NCI-H1694 (cell line): ENCODE results near the gene CUEDC2.
"Not testable (repeated sequence)": the region's sequence is repeated elsewhere in the genome, so short reads cannot be mapped to it uniquely, and the experiment has no call there.

Experiments used
- DNase-seq: peaks from one replicate; lab custom pipeline; 2025; lab: John Stamatoyannopoulos, UW

Gene CUEDC2

DNA sequence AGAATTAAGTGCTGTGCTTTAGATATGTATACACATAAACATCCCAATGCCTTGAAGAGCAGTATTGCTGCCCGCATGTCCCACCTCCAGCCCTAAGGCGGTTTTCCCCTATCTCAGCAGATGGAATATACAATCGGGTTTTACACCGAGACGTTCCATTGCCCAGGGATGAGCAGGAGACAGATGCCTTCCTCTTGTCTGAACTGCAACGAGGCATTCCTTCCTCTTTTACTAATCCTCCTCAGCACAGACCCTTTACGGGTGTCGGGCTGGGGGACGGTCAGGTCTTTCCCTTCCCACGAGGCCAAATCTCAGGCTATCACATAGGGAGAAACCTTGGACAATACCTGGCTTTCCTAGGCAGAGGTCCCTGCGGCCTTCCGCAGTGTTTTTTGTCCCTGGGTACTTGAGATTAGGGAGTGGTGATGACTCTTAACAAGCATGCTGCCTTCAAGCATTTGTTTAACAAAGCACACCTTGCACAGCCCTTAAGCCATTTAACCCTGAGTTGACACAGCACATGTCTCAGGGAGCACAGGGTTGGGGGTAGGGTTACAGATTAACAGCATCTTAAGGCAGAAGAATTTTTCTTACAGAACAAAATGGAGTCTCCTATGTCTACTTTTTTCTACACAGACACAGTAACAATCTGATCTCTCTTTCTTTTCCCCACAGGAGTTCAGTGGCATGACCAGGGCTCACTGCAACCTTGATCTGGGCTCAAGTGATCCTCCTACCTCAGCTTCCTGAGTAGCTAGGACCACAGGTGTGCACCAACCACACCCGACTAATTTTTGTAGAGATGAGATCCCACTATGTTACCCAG, 22.5 kb upstream of the CUEDC2 start:
- not testable (repeated sequence) for DNase-seq

DNA sequence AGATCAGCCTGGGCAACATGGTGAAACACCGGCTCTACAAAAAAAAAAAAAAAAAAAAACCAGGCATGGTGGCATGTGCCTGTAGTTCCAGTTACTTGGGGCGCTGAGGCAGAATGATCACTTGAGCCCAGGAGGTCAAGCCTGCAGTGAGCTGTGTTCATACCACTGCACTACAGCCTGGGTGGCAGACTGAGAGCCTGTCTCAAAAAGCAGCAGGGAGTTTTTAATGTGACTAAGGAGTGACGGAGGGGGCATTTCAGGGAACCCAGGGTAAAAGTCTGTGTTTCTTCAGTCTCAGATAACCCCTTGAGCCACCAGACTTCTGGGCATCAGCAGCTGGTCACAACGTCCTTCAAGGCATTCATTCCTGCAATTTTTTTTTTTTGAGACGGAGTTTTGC, 21.1 kb upstream of the CUEDC2 start:
- DNase-seq: no peak

DNA sequence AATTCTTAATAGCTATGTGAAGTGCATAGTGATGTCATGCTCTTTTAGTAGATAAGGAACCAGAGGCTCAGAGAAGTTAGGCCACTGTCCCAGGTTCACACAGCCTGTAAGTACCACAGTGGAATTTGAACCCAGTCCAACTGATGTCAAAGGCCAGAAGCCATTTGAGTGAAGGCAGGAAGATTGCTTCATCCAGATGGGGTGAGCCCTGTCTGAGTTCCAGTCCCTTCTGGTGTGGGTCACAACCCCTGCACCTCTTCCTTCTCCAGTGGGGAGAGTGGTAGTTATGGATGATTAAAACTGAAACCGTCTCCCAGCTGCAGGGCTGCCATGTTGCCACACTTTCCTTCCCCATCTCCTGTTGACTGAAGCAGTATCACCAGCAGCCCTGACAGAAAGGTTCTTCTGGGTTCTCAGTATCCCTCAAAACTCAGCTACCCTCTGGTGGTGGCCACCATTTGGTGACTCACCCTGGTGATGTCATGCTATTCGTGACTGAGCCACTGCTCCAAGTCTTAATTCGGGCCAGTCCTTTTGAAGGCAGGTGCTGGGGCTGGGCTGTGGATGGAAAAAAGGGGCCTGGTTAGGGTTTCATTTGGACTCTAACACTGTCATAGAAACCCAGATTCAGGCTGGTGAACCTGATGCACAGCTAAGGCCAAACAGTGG, 20.4 kb upstream of the CUEDC2 start:
- DNase-seq: no peak

DNA sequence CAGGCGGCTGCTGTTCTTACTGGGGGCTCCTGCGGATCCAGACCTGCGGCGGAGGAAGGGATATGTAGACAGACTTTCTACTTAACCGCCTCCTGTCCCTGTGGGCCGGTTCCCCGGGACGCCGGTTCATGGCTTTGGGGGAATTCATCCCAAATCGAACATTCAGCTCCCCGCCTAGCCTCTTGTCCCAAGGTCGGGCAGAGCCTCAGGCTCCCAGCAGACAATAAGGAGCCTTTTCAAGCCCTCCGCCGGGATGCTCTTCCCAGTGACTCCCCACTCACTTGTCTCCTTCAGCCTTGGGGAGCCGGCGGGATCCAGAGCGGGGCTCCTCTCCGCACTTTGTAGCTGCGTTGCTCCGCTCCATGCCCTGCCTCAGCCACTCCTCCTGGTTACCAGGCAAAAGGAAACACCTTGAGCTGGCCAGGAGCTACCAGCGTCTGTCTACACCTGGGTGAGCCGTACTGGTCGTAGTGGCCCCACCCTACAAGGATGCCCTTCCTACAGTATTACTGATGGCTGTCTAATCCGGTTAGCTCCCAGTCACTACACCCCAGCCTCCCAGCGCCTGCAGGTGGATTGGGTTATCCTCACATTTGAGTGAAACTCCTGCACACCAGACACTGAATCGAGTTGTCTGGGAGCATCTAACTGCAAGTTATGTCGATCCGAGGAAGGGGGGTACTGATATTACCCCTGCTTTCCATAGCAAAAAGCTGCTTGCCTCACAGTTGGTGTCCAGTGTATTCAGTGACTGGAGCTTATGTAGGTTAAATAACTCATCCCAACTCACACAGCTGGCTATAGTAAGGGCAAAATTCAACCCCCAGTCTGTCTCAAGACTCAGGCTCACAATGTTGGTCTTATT, 19.0 kb upstream of the CUEDC2 start, which contains the start of gene C10orf95:
C10orf95 (minus strand) TSS at position 439 of the 865 bp plus-strand sequence. CDS start 450 bp downstream, outside the sequence.
- DNase-seq: no peak

DNA sequence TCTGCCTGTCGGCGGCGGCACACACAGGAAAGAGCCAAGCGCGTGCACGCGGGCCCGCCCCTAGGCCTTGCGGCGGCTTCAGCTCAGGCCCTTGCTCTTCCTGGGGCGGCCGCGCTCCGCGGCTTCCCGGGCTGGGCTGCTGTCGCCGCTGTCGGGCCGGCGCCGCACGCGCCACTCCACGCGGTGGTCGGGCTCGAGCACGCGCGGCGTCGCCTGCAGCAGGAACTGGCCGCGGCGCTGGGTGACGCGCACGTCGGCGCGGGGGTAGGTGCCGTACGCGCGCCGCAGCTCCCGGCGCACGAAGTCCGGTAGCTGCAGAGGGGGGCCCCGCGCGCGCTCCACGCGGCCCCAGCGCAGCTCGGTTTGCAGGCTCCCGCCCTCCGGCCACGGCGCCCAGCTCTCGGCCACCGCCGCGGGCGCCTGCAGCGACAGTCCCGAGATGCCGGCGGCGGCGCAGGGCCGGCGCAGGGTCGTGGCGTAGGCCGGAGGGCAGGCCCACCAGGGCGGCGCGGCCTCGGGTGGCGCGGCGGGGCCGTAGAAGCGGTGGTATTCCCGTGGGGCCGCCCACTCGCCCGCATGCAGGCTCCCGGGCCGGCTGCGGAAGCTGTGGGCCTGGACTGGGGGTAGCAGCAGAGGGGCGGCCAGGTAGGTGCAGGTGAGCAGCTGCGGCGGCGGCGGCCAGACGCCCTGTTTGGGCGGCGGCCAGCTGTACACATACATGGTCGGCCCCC, 18.2 kb upstream of the CUEDC2 start:
- DNase-seq: no peak

DNA sequence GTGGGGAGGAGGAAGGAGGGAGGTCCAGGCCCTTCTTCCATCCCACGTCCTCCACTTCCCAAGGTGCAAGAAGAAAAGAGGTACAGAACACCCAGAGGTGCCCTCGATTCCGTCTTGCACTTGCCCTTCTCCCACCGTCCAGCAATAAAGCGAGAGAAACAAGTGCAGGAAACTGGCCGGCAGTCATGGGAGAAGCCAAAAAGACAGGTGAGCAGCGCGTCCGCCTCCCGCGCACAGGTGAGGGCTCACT, 17.7 kb upstream of the CUEDC2 start:
- DNase-seq: no peak

DNA sequence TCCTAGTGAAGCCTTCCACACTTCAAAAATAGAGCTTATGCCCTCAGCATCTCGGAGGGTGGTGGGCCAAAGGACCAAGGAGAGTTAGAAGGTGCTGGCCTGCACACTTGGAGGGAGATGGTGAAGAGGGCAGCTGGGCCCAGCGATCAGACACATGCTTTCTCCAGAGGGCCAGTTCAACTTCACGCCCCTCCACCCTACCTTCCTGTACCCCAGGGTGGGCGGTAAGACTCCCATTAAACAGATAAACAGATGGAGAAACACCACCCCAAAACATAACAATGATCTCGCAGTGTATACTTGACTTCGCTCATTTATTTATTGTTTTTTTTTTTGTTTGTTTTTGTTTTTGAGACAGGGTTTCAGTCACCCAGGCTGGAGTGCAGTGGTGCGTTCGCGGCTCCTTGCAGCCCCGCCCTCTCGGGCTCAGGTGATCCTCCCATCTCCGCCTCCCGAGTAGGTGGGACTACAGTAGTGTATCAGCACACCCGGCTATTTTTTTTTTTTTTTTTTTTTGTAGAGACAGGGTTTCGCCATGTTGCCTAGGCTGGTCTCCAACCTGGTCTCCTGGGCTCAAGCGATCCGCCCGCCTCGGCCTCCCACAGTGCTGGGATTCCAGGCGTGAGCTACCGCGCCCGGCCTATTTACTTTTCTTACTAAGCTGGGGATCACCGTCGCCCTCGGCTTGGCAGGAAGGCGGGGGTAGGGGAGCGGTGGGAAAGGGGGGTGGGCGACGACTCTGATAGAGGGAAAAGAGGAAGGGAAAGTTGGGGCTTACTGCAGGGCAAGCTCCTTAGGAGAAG, 17.1 kb upstream of the CUEDC2 start:
- DNase-seq: peak; percentile 74

DNA sequence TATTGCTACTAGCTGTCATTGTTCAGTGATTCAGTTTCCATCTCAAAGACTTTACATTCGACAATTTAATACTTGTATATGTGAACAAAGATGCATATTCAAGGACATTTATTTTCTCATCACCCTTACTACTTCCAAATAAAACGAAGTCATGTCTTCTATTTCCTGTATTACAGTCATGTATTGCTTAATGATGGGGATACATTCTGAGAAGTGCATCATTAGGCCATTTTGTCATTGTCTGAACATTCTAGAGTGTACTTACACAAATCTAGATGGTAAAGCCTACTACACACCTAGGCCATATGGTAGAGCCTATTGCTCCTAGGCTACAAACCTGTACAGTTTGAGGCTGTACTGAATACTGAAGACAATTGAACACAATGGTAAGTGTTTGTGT, 12.5 kb upstream of the CUEDC2 start:
- no peak for DNase-seq

DNA sequence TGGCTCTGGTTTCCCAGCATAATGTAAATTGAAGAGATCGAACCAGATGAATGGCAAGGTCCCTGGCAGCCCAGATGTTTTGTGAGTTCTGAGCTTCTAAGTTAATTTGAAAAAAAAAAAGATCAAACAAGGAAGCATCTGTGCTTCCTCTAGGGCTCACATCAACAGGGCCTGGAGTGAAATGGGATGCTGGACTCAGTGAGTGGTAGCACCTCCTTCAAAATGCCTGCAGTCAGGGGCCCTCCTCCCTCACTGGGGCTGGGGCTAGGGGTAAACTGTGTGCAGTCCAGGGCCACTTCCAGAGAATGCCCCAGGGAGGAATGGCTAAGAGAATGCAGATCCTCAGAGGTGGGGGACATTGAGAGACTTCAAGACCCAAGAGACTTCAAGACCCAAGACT, 6.0 kb upstream of the CUEDC2 start:
- no peak for DNase-seq

DNA sequence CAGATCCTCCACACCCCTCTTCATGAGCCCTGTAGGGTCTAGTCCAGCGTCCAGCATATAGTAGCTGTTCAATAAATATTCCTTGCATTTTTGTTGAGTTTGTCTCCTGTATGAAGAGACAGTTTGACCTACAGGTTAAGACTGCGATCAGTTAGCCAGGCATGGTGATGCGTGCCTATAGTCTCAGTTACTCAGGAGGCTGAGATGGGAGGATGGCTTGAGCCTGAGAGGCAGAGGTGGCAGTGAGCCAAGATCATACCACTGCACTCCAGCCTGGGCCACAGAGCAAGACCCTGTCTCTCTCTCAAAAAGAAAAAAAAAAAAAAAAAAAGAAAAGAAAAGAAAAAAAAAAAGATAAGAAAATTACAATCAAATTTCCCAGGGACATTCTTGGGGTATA, 5.1 kb upstream of the CUEDC2 start:
- no peak for DNase-seq

DNA sequence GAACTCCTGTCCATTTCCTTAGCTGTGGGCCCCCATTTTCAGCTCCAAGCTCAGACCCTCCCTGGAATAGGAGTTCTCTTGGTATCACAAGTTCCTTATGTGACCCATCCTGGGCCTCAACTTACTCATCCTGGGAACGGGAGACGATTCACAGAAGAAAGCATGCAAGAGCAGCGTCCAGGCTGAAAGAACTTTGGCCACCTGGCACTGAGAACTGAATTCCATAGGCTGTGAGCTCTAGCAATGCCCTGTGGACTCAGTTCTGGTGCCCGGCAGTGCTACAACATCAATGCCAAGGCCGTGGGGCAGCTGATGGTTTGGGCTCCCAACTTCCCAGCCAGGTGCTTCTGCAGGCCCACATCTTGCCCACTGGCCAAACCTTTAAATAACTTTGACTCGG, 3.9 kb upstream of the CUEDC2 start:
- DNase-seq: no peak

DNA sequence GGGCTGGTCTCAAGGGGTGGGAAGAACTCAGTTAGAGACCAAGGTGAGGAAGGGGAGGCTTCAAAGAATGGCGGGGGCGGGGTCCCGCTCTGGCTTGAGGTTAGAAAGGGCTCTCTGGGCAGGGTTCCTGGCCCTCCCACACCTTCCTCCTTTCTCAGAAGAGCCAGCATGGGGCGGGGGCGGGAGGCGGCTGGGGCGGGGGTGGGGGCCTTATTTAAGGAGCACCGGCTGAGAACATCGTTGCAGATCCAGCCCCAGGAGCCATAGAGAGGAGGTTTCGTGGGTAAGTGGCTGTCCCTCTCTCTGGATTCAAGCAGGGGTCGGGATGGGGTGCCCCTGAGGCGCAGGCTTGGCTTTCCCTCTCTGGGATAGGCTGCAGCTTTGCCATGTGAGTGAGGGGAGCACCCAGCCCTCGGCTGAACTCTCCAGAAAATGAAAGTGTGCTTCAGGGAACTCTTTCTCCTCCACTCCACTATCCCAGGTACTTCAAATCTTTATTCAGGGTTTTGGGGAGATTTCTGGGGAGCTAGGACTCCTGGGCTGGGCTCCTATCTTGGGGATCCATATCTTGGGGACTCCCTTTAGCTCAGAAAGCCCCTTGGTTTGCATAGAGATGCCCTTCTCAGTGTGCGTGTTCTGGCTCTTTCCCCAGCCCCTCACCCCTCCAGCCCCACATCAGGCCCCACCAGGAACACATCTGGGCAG, 3.3 kb upstream of the CUEDC2 start:
- no peak for DNase-seq

DNA sequence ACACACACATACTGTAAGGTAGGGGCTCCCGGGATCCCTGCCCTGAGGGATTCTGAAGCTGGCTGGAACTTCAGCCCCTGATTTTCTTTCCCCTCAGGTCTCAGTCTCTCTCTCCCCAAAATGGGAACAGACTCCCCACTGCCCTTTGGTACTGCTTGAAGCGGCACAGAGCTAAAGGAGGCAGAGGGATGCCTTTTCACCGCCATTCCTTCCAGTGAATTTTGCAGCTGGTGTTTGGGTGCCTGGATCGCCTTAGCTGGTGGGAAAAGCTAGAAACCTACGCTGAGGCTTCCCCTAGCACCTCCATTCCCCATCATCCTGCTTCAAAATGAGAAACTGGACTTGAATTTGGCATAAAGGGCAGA, 2.7 kb upstream of the CUEDC2 start:
- no peak for DNase-seq

DNA sequence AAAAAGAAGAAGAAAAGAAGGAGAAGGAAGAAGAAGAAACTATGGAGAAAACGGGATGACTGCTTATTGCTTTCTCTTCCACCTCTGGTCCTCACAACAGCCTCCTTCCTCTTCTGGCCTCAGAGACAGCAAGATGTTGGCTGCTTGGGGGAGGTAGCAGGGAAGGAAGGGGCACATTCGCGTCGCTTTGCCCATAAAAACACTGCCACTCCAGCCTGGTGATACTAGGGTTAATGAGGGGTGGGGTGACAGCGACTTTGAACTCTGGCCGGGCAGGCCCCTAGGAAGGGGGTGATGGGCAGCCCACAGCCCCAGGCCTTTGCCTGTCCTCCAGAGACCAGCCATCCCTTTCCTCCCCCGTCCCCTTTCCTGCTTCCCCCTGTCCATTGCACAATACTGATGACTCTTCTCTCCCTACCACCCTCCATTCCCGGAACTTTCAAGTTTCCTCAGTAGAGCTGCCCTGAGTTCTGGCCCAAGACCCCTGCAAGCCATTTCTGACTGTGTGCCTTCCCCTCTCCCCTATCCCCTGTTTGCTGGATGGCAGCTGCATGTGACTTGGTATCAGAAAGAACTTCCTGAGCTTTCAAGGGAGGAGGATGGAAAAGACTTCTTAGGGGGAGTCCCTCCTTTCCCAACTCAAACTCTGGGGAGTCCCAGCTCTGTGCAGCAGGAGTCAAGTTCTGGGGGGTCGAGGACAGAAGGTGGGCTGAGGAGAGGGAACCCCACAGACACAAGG, 2.2 kb upstream of the CUEDC2 start:
- DNase-seq: no peak

DNA sequence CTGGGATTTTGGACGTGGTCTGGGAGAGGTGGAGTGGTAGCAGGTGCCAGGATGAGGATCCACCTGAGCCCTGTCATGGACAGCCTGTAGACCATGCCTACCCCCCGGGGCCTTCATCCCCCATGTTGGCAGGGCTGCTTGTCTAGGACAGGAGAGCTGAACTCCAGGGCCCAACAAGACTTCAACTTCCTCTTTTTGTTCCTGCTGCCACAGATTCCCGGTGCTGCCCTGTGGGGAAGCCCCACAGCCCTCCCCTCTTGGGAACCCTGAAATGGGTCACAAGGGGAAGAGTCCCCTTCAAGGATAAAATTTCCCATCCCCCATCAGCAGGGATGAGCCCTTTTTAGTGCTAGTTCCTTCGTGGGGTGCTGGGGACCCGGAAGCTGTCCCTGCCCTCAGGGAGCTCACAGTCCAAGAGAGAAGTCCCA, 1.3 kb upstream of the CUEDC2 start:
- no peak for DNase-seq

DNA sequence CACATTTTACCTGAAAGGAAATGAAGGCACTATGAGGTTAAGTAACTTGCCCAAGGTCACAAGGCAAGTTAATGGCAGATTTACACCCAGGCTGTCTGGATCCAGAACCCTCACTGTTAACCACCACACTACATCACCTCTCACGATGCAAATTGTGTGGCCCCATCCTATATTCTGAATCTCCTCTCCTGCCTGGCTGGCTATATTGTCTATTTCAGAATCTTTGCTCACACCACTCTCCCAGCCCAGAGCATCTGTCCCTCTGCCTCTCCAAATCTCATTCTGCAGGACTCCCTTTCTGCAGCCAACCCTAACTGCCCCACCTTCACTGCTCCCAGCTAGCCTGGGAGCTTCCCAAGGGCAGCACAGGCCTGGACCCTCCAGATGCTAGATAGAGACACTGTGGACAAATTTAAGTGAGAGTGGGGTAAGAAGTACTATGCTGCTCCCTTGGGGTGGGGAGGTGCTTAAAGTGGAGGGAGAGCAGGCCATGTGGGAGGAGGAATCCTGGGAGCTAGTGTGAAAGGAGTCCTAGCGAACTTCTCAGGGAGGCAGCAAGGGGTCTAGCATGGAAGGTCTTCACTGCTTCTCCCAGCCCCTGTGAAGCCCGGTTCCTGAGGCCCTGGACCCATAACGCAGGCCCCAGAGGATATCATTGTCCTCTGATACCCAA, 786 bp downstream of the CUEDC2 start:
- DNase-seq: no peak

DNA sequence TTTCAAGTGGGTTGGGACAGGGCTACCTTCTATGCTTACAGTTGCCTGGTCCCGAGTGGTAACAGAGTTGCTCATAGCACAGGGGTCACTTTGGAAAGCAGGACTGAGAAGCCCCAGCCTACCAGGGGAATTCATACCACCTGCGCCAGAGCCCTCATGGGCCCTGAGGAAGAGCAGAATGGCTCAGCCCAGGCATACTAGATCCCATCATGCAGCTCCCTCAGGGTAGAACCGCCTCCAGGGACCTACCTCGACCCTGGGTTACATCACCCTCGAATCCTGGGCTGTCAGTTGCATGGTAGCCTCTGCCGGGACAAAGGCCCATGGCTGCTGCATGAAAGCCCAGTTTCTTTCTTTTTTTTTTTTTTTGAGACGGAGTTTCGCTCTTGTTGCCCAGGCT, 2.9 kb downstream of the CUEDC2 start:
- no peak for DNase-seq

DNA sequence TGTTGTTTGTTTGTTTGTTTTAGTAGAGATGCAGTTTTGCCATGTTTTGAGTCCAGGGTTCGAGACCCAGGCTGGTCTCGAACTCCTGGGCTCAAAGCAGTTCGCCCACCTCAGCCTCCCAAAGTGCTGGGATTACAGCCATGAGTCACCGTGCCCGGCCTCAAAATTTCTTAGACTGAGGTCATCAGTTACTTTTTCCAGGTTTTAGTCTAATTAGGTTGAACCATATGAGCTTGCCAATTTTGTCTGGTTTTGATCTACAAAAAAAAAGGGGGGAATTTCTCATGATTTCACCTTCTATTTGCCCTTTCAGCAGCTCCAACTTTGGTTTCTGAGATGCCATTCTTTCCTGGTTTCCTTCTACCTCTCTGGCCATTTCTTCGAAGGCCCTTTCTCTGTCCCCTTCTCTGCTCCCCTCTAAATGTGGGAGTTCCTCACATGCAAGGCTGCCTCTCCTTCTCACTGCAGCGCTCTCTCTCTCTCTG, 5.5 kb downstream of the CUEDC2 start:
- no peak for DNase-seq

DNA sequence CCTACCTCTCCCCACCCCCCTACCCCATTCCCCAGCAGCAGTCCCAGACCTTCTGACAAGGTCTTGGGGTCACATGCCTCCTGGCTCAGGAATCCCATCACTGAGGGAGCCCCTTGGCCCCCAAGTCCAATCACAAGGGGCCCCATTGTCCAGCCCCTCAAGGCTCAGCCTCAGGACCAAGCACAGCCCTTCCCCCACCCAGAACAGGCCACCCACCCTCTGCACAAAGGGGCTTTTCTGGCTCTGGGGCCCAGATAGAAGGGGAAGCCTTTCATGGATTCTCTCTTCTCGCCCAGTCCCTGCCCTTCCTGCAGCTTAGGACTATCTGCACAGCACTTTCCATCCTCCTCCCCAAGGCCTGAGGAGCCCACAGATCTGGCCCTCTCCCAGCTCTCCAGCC, 6.9 kb downstream of the CUEDC2 start:
- DNase-seq: no peak
